Neural crest cell (in vitro differentiated cells): ENCODE measurements around the gene MRPS17. TPM values are rescaled to one million over a fixed set of nuclear protein-coding genes. Genes with fewer than 3 reads are reported as not detected.

ENCODE experiments used
- DNase-seq: peaks from one replicate; pipeline ENCODE4 v3.0.0; 2021; ENCODE audit warnings: low read depth, mixed read lengths, low spot score
- H3K27ac Mint-ChIP-seq: one replicate; pipeline ENCODE4 v1.8.0; 2021; ENCODE audit warnings: mild to moderate bottlenecking, mixed read lengths; ENCODE audit not compliant: unreplicated experiment
- H3K27me3 Mint-ChIP-seq: 2 replicates; pipeline ENCODE4 v1.8.0; 2021; ENCODE audit warnings: low read depth, mild to moderate bottlenecking, mixed read lengths
- H3K36me3 Mint-ChIP-seq: 2 replicates; pipeline ENCODE4 v1.8.0; 2021; ENCODE audit warnings: low read depth, mild to moderate bottlenecking, mixed read lengths
- H3K4me1 Mint-ChIP-seq: 2 replicates; pipeline ENCODE4 v1.8.0; 2021; ENCODE audit warnings: mixed read lengths
- H3K4me3 Mint-ChIP-seq: one replicate; pipeline ENCODE4 v1.8.0; 2021; ENCODE audit warnings: mild to moderate bottlenecking, mixed read lengths
- H3K9me3 Mint-ChIP-seq: 2 replicates; pipeline ENCODE4 v1.8.0; 2021; ENCODE audit warnings: mixed read lengths
- CTCF ChIP-seq: fragments of 200-600 bp; sonication (generic); conservative IDR thresholded peaks from 2 replicates; pipeline ENCODE4 v1.5.0; 2021; ENCODE audit warnings: antibody characterized with exemption, mild to moderate bottlenecking
- total RNA-seq: library from RNA; stranded (reverse); gene quantifications from 2 replicates; pipeline ENCODE4 v1.2.1, GENCODE V29; 2021

Gene MRPS17
- total RNA-seq, 1 donor from 2014 or later, result 20.3 TPM

GRCh38 chr7:55975988-55976633 is 24.4 kb downstream of the MRPS17 start:
- Mint-ChIP-seq H3K4me3 (no peak overlapping the region), H3K4me1 (peaks cover 2% of the 10 kb centered on the region), H3K27me3 (no peaks in the 10 kb centered on the region), H3K27ac (no peak overlapping the region), H3K36me3 (peaks cover 11% of the 10 kb centered on the region), H3K9me3 (no peaks in the 10 kb centered on the region)
- no peak for TF ChIP-seq CTCF
- no peak for DNase-seq

GRCh38 chr7:55977831-55978230 is 26.2 kb downstream of the MRPS17 start:
- H3K9me3 Mint-ChIP-seq, result no peaks in the 10 kb centered on the region
- TF ChIP-seq CTCF, result no peak

GRCh38 chr7:55980266-55980665 is 28.6 kb downstream of the MRPS17 start:
- H3K36me3 Mint-ChIP-seq, result peaks cover 11% of the 10 kb centered on the region
- no peak for DNase-seq
- H3K4me1 Mint-ChIP-seq, result no peaks in the 10 kb centered on the region
- no peaks in the 10 kb centered on the region for H3K27me3 Mint-ChIP-seq
- H3K9me3 Mint-ChIP-seq, result no peaks in the 10 kb centered on the region
- no peak overlapping the region for H3K4me3 Mint-ChIP-seq
- TF ChIP-seq CTCF, result no peak
- no peak overlapping the region for H3K27ac Mint-ChIP-seq

More at GRCh38 chr7:55977831-55978230, 26.2 kb downstream of the MRPS17 start:
- no peak for DNase-seq
- Mint-ChIP-seq H3K4me3 (no peak overlapping the region), H3K4me1 (no peaks in the 10 kb centered on the region), H3K27me3 (no peaks in the 10 kb centered on the region), H3K27ac (no peak overlapping the region), H3K36me3 (peaks cover 11% of the 10 kb centered on the region)

- no peaks in the 10 kb centered on the region for H3K4me1 Mint-ChIP-seq
- no peaks in the 10 kb centered on the region for H3K9me3 Mint-ChIP-seq
- no peak for DNase-seq
- peaks cover 11% of the 10 kb centered on the region for H3K36me3 Mint-ChIP-seq
- H3K27me3 Mint-ChIP-seq, result no peaks in the 10 kb centered on the region
- H3K27ac Mint-ChIP-seq, result no peak overlapping the region
- no peak for TF ChIP-seq CTCF
- no peak overlapping the region for H3K4me3 Mint-ChIP-seq
These were observed 31.9 kb downstream of the MRPS17 start for GRCh38 chr7:55983537-55983936.

- Mint-ChIP-seq H3K9me3 (no peaks in the 10 kb centered on the region), H3K27ac (no peak overlapping the region), H3K27me3 (no peaks in the 10 kb centered on the region), H3K36me3 (peaks cover 20% of the 10 kb centered on the region), H3K4me3 (no peak overlapping the region), H3K4me1 (no peaks in the 10 kb centered on the region)
- DNase-seq, result no peak
- TF ChIP-seq CTCF, result no peak
These were observed 40.7 kb downstream of the MRPS17 start for GRCh38 chr7:55992346-55992745.
